NCI-H2227 treated with DMSO at 0.1 percent for 48 hours (cell line): ENCODE data around the gene NUDT8.
"Not testable (repeated sequence)": the region's sequence is repeated elsewhere in the genome, so short reads cannot be mapped to it uniquely, and the experiment has no call there.

ENCODE experiments used
- DNase-seq: peaks from one replicate; lab custom pipeline; 2025; lab: John Stamatoyannopoulos, UW

NUDT8 gene

GRCh38 chr11:67629386-67630227, at the start of gene NUDT8:
NUDT8 (minus strand) TSS chr11:67629937; CDS start chr11:67629911, 26 bp downstream.
- no peak for DNase-seq

GRCh38 chr11:67675058-67675747, 45.5 kb upstream of the NUDT8 start:
- DNase-seq = no peak

GRCh38 chr11:67674442-67674871, 44.7 kb upstream of the NUDT8 start, which contains the start of gene ALDH3B2:
ALDH3B2 (minus strand) TSS chr11:67674623; CDS start chr11:67666935, 7,688 bp downstream.
- no peak for DNase-seq

- DNase-seq = no peak
Measured at GRCh38 chr11:67673902-67674301, 44.2 kb upstream of the NUDT8 start.

GRCh38 chr11:67673358-67673757, 43.6 kb upstream of the NUDT8 start:
- DNase-seq = no peak

- DNase-seq = no peak
Measured at GRCh38 chr11:67671211-67671520, 41.4 kb upstream of the NUDT8 start.

GRCh38 chr11:67670316-67671210, 40.8 kb upstream of the NUDT8 start:
- no peak for DNase-seq

GRCh38 chr11:67668192-67668551, 38.4 kb upstream of the NUDT8 start:
- no peak for DNase-seq

- DNase-seq = no peak
Measured at GRCh38 chr11:67667490-67668191, 37.9 kb upstream of the NUDT8 start.

GRCh38 chr11:67666676-67667489, 37.1 kb upstream of the NUDT8 start:
- DNase-seq = no peak

GRCh38 chr11:67666303-67666645, 36.5 kb upstream of the NUDT8 start:
- no peak for DNase-seq

- no peak for DNase-seq
Measured at GRCh38 chr11:67665541-67666302, 36.0 kb upstream of the NUDT8 start.

GRCh38 chr11:67664696-67665540, 35.2 kb upstream of the NUDT8 start:
- no peak for DNase-seq

- DNase-seq = no peak
Measured at GRCh38 chr11:67664213-67664585, 34.5 kb upstream of the NUDT8 start.

GRCh38 chr11:67663532-67664212, 33.9 kb upstream of the NUDT8 start:
- no peak for DNase-seq

GRCh38 chr11:67662835-67663531, 33.2 kb upstream of the NUDT8 start:
- no peak for DNase-seq

GRCh38 chr11:67662142-67662834, 32.6 kb upstream of the NUDT8 start:
- DNase-seq = no peak

GRCh38 chr11:67660752-67661151, 31.0 kb upstream of the NUDT8 start:
- DNase-seq = not testable (repeated sequence)
